Stimulated activated CD4-positive, alpha-beta T cell treated with anti-CD3 and anti-CD28 coated beads, Interleukin-1b, Interleukin-23, amount 100 ng/mL, for 1 hour (primary cell): ENCODE measurements around the gene ERICH6B.

Source experiments
- DNase-seq, 2 donors: peaks; one replicate each; pipeline ENCODE4 v3.0.0-alpha.2; 2020; ENCODE audit warnings: low read depth in 2 of 2

The ERICH6B gene

DNA sequence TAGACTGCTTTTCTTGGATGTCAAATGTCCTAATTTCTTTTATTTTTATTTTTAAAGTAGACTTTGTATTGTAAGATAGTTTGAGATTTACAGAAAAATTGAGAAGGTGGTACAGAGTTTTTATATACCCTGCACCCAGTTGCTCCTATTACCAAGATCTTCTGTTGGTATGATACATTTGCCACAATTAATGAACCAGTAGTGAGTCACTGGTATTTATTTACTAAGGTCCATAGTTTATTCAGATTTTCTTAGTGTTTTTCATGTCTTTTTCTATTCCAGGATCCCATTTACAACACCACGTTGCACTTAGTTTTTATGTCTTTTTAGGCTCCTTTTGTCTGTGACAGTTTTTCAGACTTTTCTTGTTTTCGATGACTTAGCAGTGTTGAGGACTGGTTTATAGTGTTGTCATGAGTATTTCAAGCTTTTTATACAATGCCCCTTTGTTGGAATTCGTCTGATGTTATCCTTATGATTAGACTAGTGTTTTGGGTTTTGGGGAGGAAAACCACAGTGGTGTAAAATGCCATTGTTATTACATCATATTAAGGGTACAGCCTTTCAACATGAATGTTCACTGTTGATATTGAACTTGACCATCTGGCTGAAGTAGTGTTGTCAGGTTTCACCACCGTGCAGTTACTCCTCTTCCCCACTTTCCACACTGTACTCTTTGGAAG lies 114.9 kb downstream of the ERICH6B start:
- DNase-seq: no peak

DNA sequence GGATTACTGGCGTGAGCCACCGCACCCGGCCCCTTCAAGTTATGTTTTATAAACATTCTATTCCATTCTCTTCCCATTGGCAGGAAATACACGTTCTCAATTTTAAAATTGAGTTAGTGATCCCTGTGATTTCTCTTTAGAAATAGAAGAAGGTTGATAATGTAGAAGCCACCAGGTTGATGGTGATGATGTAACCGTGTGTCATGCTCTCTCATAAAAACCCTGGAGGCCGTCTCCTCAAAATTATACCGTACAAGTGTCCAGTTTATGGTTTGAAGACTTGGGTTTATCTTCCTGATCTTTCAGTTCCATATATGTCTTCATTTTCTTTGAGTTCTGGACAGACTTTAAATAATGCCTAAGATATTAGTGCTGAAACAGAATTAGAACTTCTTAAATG lies 118.6 kb downstream of the ERICH6B start:
- no peak for DNase-seq

DNA sequence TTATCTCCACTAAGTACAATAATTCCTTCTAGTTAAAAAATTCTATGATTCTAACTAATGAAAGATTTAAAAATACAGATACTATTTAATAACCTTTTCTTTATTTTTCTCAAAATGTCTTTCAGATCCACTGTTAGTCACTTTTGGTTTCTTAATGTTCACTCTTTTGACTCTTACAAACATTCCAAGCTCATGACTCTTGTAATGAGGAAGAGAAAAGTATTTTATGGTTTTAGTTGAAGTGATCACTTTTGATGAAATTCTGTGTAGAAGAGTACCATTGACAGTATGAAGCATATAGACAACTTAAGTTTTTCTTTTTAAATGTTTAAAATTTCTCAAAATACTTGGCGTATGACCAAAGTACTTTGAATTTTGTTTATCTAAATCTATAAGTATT lies 123.0 kb downstream of the ERICH6B start:
- no peak for DNase-seq
